ENCODE measurements around the gene TREM1. TPM values are rescaled to one million over a fixed set of nuclear protein-coding genes. Genes with fewer than 3 reads are reported as not detected.
"Not testable (repeated sequence)": the region's sequence is repeated elsewhere in the genome, so short reads cannot be mapped to it uniquely, and the experiment has no call there.

Gene TREM1
- total RNA-seq, 2 experiments from 2014 or later = not detected

- ChIA-PET CTCF (no interaction called here), POLR2A (no interaction called here)
Measured at GRCh38 chr6:41302638-41303037, 16.2 kb upstream of the TREM1 start.

- ChIA-PET POLR2A (no interaction called here), CTCF (no interaction called here)
Measured at GRCh38 chr6:41298785-41299502, 12.5 kb upstream of the TREM1 start.

- CTCF ChIA-PET, POLR2A ChIA-PET: not testable (repeated sequence)
Measured at GRCh38 chr6:41297248-41297647, 10.8 kb upstream of the TREM1 start.

- ChIA-PET CTCF (interaction anchor here (0.8 kb wide), 1 partner anchor 16 kb away, joined by 3 read pairs; no protein-coding TSS in a partner anchor), POLR2A (no interaction called here)
Measured at GRCh38 chr6:41294214-41294872, 7.9 kb upstream of the TREM1 start.

- ChIA-PET POLR2A (no interaction called here), CTCF (no interaction called here)
Measured at GRCh38 chr6:41291717-41292116, 5.2 kb upstream of the TREM1 start.

GRCh38 chr6:41289815-41290214 lies 3.3 kb upstream of the TREM1 start:
- CTCF ChIA-PET = interaction anchor here (0.6 to 1.2 kb wide), 2 partner anchors 22 to 653 kb away, joined by 3 read pairs; no protein-coding TSS in a partner anchor
- POLR2A ChIA-PET = no interaction called here

- ChIA-PET CTCF (interaction anchor here (1.2 kb wide), 1 partner anchor 23 kb away, joined by 3 read pairs; no protein-coding TSS in a partner anchor), POLR2A (no interaction called here)
Measured at GRCh38 chr6:41288754-41289129, 2.3 kb upstream of the TREM1 start.

GRCh38 chr6:41288030-41288753 lies 1.7 kb upstream of the TREM1 start:
- ChIA-PET POLR2A (no interaction called here), CTCF (no interaction called here)

- CTCF ChIA-PET = no interaction called here
Measured at GRCh38 chr6:41284726-41285125, 1.8 kb downstream of the TREM1 start.

GRCh38 chr6:41283600-41283999 lies 2.9 kb downstream of the TREM1 start:
- CTCF ChIA-PET = no interaction called here
- POLR2A ChIA-PET = no interaction called here

More at GRCh38 chr6:41284726-41285125, 1.8 kb downstream of the TREM1 start:
- POLR2A ChIA-PET = no interaction called here

- CTCF ChIA-PET = no interaction called here
- POLR2A ChIA-PET = no interaction called here
Measured at GRCh38 chr6:41280381-41281057, 6.0 kb downstream of the TREM1 start.

GRCh38 chr6:41278699-41279405 lies 7.6 kb downstream of the TREM1 start:
- POLR2A ChIA-PET = no interaction called here
- CTCF ChIA-PET = interaction anchor here (0.6 to 1.3 kb wide), 5 partner anchors 15 to 41 kb away, joined by 3 to 4 read pairs (median 3); no protein-coding TSS in a partner anchor

GRCh38 chr6:41277605-41278004 lies 8.9 kb downstream of the TREM1 start:
- ChIA-PET CTCF (no interaction called here), POLR2A (interaction anchor here (0.7 kb wide), 1 partner anchor 203 kb away, joined by 11 read pairs; no protein-coding TSS in a partner anchor)

GRCh38 chr6:41275489-41275888 lies 11.0 kb downstream of the TREM1 start:
- CTCF ChIA-PET = no interaction called here
- POLR2A ChIA-PET = no interaction called here

GRCh38 chr6:41274256-41274655 lies 12.2 kb downstream of the TREM1 start:
- ChIA-PET POLR2A (no interaction called here), CTCF (no interaction called here)

- POLR2A ChIA-PET = no interaction called here
- CTCF ChIA-PET = no interaction called here
Measured at GRCh38 chr6:41273714-41274113, 12.8 kb downstream of the TREM1 start.

GRCh38 chr6:41272591-41273240 lies 13.8 kb downstream of the TREM1 start:
- ChIA-PET CTCF (no interaction called here), POLR2A (no interaction called here)

GRCh38 chr6:41271901-41272395 lies 14.5 kb downstream of the TREM1 start:
- ChIA-PET CTCF (no interaction called here), POLR2A (no interaction called here)

GRCh38 chr6:41269716-41270115 lies 16.8 kb downstream of the TREM1 start:
- CTCF ChIA-PET = no interaction called here
- POLR2A ChIA-PET = no interaction called here
